HFFc6 (cell line): ENCODE measurements around the gene DLG2. TPM values are rescaled to one million over a fixed set of nuclear protein-coding genes. Genes with fewer than 3 reads are reported as not detected.

Experiments used
- DNase-seq: peaks from one replicate; pipeline ENCODE4 v3.0.0-alpha.2; 2018
- H3K27ac Mint-ChIP-seq: 2 replicates; pipeline ENCODE4 v1.8.0; 2020; ENCODE audit warnings: mild to moderate bottlenecking, mixed read lengths
- H3K27me3 Mint-ChIP-seq: 2 replicates; pipeline ENCODE4 v1.8.0; 2021; ENCODE audit warnings: mild to moderate bottlenecking, moderate library complexity, mixed read lengths; ENCODE audit not compliant: insufficient read depth
- H3K36me3 Mint-ChIP-seq: 2 replicates; pipeline ENCODE4 v1.8.0; 2021; ENCODE audit warnings: low read depth, mixed read lengths
- H3K4me1 Mint-ChIP-seq: 2 replicates; pipeline ENCODE4 v1.8.0; 2020; ENCODE audit warnings: low read depth, mixed read lengths
- H3K4me3 Mint-ChIP-seq: 2 replicates; pipeline ENCODE4 v1.8.0; 2020; ENCODE audit warnings: mild to moderate bottlenecking, moderate library complexity, mixed read lengths
- H3K9me3 Mint-ChIP-seq: 2 replicates; pipeline ENCODE4 v1.8.0; 2020; ENCODE audit warnings: mild to moderate bottlenecking, mixed read lengths
- CTCF ChIP-seq: fragments of 200-600 bp; sonication (generic); IDR thresholded peaks from 2 replicates; pipeline ENCODE4 v1.5.0; 2021; ENCODE audit warnings: antibody characterized with exemption, mild to moderate bottlenecking
- total RNA-seq, 6 experiments: library from RNA; stranded (reverse); fragmentation: NEBNext Ultra II Directional; extraction: Animal tissue kit (Norgen Biotek cat#: 25700); gene quantifications; 2 replicates in 1 of 6; 3 replicates in 5 of 6; pipeline ENCODE4 v1.2.3, GENCODE V29; 2021

The DLG2 gene
- total RNA-seq, 6 experiments from 2014 or later, result 0.39 to 1.00 (median 0.80) TPM; not detected in 1

- no peak overlapping the region for H3K27ac Mint-ChIP-seq
- no peaks in the 10 kb centered on the region for H3K9me3 Mint-ChIP-seq
- TF ChIP-seq CTCF, result no peak
- no peak overlapping the region for H3K4me3 Mint-ChIP-seq
- DNase-seq, result no peak
- no peaks in the 10 kb centered on the region for H3K4me1 Mint-ChIP-seq
- H3K27me3 Mint-ChIP-seq, result no peaks in the 10 kb centered on the region; the same call in 1 of the 2 replicates
- H3K36me3 Mint-ChIP-seq, result no peaks in the 10 kb centered on the region
Observed at GRCh38 chr11:83493917-83494316, 2133.2 kb downstream of the DLG2 start.

GRCh38 chr11:83493034-83493433 is 2134.1 kb downstream of the DLG2 start:
- no peak overlapping the region for H3K4me3 Mint-ChIP-seq
- no peaks in the 10 kb centered on the region; the same call in 1 of the 2 replicates for H3K27me3 Mint-ChIP-seq
- H3K36me3 Mint-ChIP-seq, result no peaks in the 10 kb centered on the region
- no peaks in the 10 kb centered on the region for H3K4me1 Mint-ChIP-seq
- no peak for TF ChIP-seq CTCF
- H3K27ac Mint-ChIP-seq, result no peak overlapping the region
- no peaks in the 10 kb centered on the region for H3K9me3 Mint-ChIP-seq
- DNase-seq, result no peak

GRCh38 chr11:83483808-83484207 is 2143.3 kb downstream of the DLG2 start:
- Mint-ChIP-seq H3K27me3 (no peaks in the 10 kb centered on the region; the same call in 1 of the 2 replicates), H3K9me3 (no peaks in the 10 kb centered on the region), H3K4me3 (no peak overlapping the region), H3K27ac (no peak overlapping the region), H3K36me3 (no peaks in the 10 kb centered on the region), H3K4me1 (no peaks in the 10 kb centered on the region)
- DNase-seq, result no peak
- TF ChIP-seq CTCF, result no peak

- H3K4me3 Mint-ChIP-seq, result no peak overlapping the region
- no peaks in the 10 kb centered on the region; the same call in 1 of the 2 replicates for H3K9me3 Mint-ChIP-seq
- H3K27me3 Mint-ChIP-seq, result no peaks in the 10 kb centered on the region; the same call in 1 of the 2 replicates
- no peak overlapping the region for H3K27ac Mint-ChIP-seq
- no peaks in the 10 kb centered on the region for H3K36me3 Mint-ChIP-seq
- H3K4me1 Mint-ChIP-seq, result no peaks in the 10 kb centered on the region
- DNase-seq, result no peak
- TF ChIP-seq CTCF, result no peak
Observed at GRCh38 chr11:83480811-83481210, 2146.3 kb downstream of the DLG2 start.

- DNase-seq, result no peak
- no peak for TF ChIP-seq CTCF
- no peak overlapping the region for H3K27ac Mint-ChIP-seq
- no peak overlapping the region for H3K4me3 Mint-ChIP-seq
- no peaks in the 10 kb centered on the region for H3K36me3 Mint-ChIP-seq
- no peaks in the 10 kb centered on the region; the same call in 1 of the 2 replicates for H3K9me3 Mint-ChIP-seq
- no peaks in the 10 kb centered on the region for H3K4me1 Mint-ChIP-seq
- H3K27me3 Mint-ChIP-seq, result no peaks in the 10 kb centered on the region; the same call in 1 of the 2 replicates
Observed at GRCh38 chr11:83480251-83480650, 2146.9 kb downstream of the DLG2 start.

GRCh38 chr11:83477772-83478171 is 2149.4 kb downstream of the DLG2 start:
- Mint-ChIP-seq H3K27me3 (no peaks in the 10 kb centered on the region; the same call in 1 of the 2 replicates), H3K4me1 (no peaks in the 10 kb centered on the region), H3K36me3 (no peaks in the 10 kb centered on the region), H3K9me3 (no peaks in the 10 kb centered on the region; the same call in 1 of the 2 replicates), H3K4me3 (no peak overlapping the region), H3K27ac (no peak overlapping the region)
- DNase-seq, result no peak
- no peak for TF ChIP-seq CTCF
